ENCODE data around the gene MTAP. TPM values are rescaled to one million over a fixed set of nuclear protein-coding genes. Genes with fewer than 3 reads are reported as not detected.

MTAP gene
- total RNA-seq, 1 experiment from 2014 or later = 34.7 TPM

- H3F3A ChIP-seq (ENCODE audit: low read length, unreplicated experiment) = no peaks in the 10 kb centered on the region
- H3K9ac ChIP-seq (ENCODE audit: low read length) = peak overlapping the region; percentile 84; the same call in 1 of the 2 replicates
- ATAC-seq = no peak
- H3K9me3 ChIP-seq (ENCODE audit: low read length) = no peaks in the 10 kb centered on the region
- no peak overlapping the region for H2AFZ ChIP-seq (ENCODE audit: low read length)
- no peaks in the 10 kb centered on the region for H3K9me2 ChIP-seq (replicated peaks; ENCODE audit: low read length)
- ChIA-PET POLR2A (ENCODE audit: unreplicated experiment) (no interaction called here), CTCF (no interaction called here)
- no peaks in the 10 kb centered on the region; the same call in 1 of the 2 replicates for H3K4me1 ChIP-seq (ENCODE audit: insufficient read depth, low read length)
- BruUV-seq (replicated peaks) = no TSS peak
- DNase-seq = no peak
- no peak overlapping the region for H3K4me3 ChIP-seq (ENCODE audit: low read length)
- H3K27ac ChIP-seq (ENCODE audit: low read length) = 0 out of 2 replicates have a peak overlapping the region, but pooled peaks have one; percentile 68
- TF ChIP-seq EZH2 (IDR thresholded peaks at IDR 0.05; ENCODE audit: low read length, unreplicated experiment) = no peak
- TF ChIP-seq EZH2phosphoT487 (IDR thresholded peaks at IDR 0.05; ENCODE audit: borderline replicate concordance, low read length) = no peak
- TF ChIP-seq CTCF (conservative IDR thresholded peaks at IDR 0.05; ENCODE audit: low read depth, low read length) = no peak
- H3K27me3 ChIP-seq (ENCODE audit: low read length) = no peaks in the 10 kb centered on the region
- H3K79me2 ChIP-seq (ENCODE audit: low read length) = no peaks in the 10 kb centered on the region
- H3K4me2 ChIP-seq (ENCODE audit: low read length) = peak overlapping the region; percentile 87
- intact Hi-C loops (cut with micrococcal nuclease) = no loop called here
- no peaks in the 10 kb centered on the region for H4K20me1 ChIP-seq (ENCODE audit: low read length)
- H3K36me3 ChIP-seq (ENCODE audit: low read depth, low read length) = peaks cover 9% of the 10 kb centered on the region
These were observed 163.9 kb downstream of the MTAP start for GRCh38 chr9:21966140-21966851.

- Histone ChIP-seq H3K9me2 (replicated peaks; ENCODE audit: low read length) (no peaks in the 10 kb centered on the region), H3F3A (ENCODE audit: low read length, unreplicated experiment) (no peaks in the 10 kb centered on the region), H3K27me3 (ENCODE audit: low read length) (no peaks in the 10 kb centered on the region), H3K4me1 (ENCODE audit: insufficient read depth, low read length) (peaks cover 4% of the 10 kb centered on the region; the same call in 1 of the 2 replicates), H3K79me2 (ENCODE audit: low read length) (peaks cover 4% of the 10 kb centered on the region; the same call in 1 of the 2 replicates), H3K4me3 (ENCODE audit: low read length) (no peak overlapping the region), H4K20me1 (ENCODE audit: low read length) (no peaks in the 10 kb centered on the region), H3K36me3 (ENCODE audit: low read depth, low read length) (peaks cover 9% of the 10 kb centered on the region), H3K9me3 (ENCODE audit: low read length) (no peaks in the 10 kb centered on the region), H2AFZ (ENCODE audit: low read length) (no peak overlapping the region), H3K27ac (ENCODE audit: low read length) (no peak overlapping the region), H3K9ac (ENCODE audit: low read length) (no peak overlapping the region), H3K4me2 (ENCODE audit: low read length) (no peak overlapping the region)
- TF ChIP-seq EZH2 (IDR thresholded peaks at IDR 0.05; ENCODE audit: low read length, unreplicated experiment) (no peak), EZH2phosphoT487 (IDR thresholded peaks at IDR 0.05; ENCODE audit: borderline replicate concordance, low read length) (no peak), CTCF (conservative IDR thresholded peaks at IDR 0.05; ENCODE audit: low read depth, low read length) (no peak)
- POLR2A ChIA-PET (ENCODE audit: unreplicated experiment) = no interaction called here
- DNase-seq (no peak), ATAC-seq (no peak)
- BruUV-seq (replicated peaks) = no TSS peak
- intact Hi-C loops (cut with micrococcal nuclease) = no loop called here
- CTCF ChIA-PET = no interaction called here
These were observed 164.7 kb downstream of the MTAP start for GRCh38 chr9:21967169-21967568.

GRCh38 chr9:21967702-21968101 lies 165.3 kb downstream of the MTAP start:
- Histone ChIP-seq H3K4me2 (ENCODE audit: low read length) (no peak overlapping the region), H3K9me3 (ENCODE audit: low read length) (no peaks in the 10 kb centered on the region), H3K9me2 (replicated peaks; ENCODE audit: low read length) (no peaks in the 10 kb centered on the region), H3K79me2 (ENCODE audit: low read length) (peaks cover 6% of the 10 kb centered on the region; the same call in 1 of the 2 replicates), H3K4me1 (ENCODE audit: insufficient read depth, low read length) (peaks cover 6% of the 10 kb centered on the region; the same call in 1 of the 2 replicates), H3K4me3 (ENCODE audit: low read length) (no peak overlapping the region), H3K9ac (ENCODE audit: low read length) (no peak overlapping the region), H3K27me3 (ENCODE audit: low read length) (no peaks in the 10 kb centered on the region), H3F3A (ENCODE audit: low read length, unreplicated experiment) (no peaks in the 10 kb centered on the region), H3K36me3 (ENCODE audit: low read depth, low read length) (peaks cover 9% of the 10 kb centered on the region), H3K27ac (ENCODE audit: low read length) (no peak overlapping the region), H2AFZ (ENCODE audit: low read length) (no peak overlapping the region), H4K20me1 (ENCODE audit: low read length) (no peaks in the 10 kb centered on the region)
- TF ChIP-seq CTCF (conservative IDR thresholded peaks at IDR 0.05; ENCODE audit: low read depth, low read length) = no peak
- no peak for TF ChIP-seq EZH2 (IDR thresholded peaks at IDR 0.05; ENCODE audit: low read length, unreplicated experiment)
- no peak for TF ChIP-seq EZH2phosphoT487 (IDR thresholded peaks at IDR 0.05; ENCODE audit: borderline replicate concordance, low read length)
- ATAC-seq (no peak), DNase-seq (no peak)
- ChIA-PET CTCF (no interaction called here), POLR2A (ENCODE audit: unreplicated experiment) (interaction anchor here (0.6 kb wide), 1 partner anchor 10 kb away, joined by 4 read pairs; no protein-coding TSS in a partner anchor)
- no TSS peak for BruUV-seq (replicated peaks)
- intact Hi-C loops (cut with micrococcal nuclease) = no loop called here

All from PC-3 (cell line).